GM12872 (cell line): Measurements from ENCODE around the gene SDHC.

Source experiments
- TF ChIP-seq, protein P1 (sequence below): IDR thresholded peaks from 3 replicates; pipeline ENCODE4 v1.5.1; 2011; ENCODE audit warnings: low read depth, mild to moderate bottlenecking, low read length, moderate library complexity; ENCODE audit not compliant: insufficient read depth

The SDHC gene

GRCh38 chr1:161311595-161312181 is 2.5 kb upstream of the SDHC start:
- TF ChIP-seq, protein P1, sequence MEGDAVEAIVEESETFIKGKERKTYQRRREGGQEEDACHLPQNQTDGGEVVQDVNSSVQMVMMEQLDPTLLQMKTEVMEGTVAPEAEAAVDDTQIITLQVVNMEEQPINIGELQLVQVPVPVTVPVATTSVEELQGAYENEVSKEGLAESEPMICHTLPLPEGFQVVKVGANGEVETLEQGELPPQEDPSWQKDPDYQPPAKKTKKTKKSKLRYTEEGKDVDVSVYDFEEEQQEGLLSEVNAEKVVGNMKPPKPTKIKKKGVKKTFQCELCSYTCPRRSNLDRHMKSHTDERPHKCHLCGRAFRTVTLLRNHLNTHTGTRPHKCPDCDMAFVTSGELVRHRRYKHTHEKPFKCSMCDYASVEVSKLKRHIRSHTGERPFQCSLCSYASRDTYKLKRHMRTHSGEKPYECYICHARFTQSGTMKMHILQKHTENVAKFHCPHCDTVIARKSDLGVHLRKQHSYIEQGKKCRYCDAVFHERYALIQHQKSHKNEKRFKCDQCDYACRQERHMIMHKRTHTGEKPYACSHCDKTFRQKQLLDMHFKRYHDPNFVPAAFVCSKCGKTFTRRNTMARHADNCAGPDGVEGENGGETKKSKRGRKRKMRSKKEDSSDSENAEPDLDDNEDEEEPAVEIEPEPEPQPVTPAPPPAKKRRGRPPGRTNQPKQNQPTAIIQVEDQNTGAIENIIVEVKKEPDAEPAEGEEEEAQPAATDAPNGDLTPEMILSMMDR = no peak

DNA sequence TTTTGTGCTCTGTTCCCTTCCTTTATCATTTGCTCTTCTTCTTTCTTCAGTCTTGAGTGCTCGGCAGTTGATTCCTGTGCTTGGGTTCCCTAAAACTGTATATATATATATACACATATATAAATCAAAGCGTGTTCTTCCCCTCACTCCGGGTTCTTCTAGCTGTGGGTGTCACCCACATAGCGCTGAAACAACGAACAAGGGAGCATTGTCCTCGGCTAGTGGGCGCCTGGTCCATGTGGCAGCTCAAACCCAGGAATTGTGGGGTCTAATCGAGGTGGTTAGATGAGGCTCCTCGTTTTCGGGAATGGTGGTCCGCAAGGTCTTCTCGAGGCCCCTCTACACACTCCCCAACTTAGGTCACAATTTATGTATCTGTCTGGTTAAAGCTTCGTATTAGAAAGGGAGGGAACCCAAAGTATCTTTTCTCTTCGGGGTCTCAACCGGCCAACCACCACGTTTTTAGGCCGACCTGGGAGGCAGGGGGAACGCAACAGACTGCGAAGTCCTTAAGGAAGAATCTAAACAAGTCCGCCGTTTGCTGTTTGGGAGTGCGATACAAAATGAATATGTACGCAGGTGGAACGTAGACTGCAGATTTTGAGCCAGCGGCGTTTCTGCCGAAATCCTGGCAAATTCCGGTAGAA is 504 bp upstream of the SDHC start:
- TF ChIP-seq, protein P1 = no peak

DNA sequence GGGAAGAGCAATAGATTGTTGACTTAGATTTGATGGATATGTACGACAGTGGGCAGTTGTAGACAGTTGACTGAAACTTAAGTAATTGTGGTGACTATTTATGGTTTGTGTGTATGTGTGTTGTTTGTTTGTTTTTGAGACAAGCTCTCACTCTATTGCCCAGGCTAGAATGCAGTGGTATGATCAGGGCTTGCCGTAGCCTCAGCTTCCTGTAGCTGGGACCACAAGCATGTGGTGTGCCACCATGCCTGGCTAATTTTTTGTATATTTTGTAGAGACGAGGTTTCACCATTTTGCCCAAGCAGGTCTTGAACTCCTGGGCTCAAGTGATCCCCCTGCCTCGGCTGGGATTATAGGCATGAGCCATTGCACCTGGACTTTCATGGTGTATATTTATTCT is 9.8 kb downstream of the SDHC start:
- TF ChIP-seq, protein P1 = no peak

DNA sequence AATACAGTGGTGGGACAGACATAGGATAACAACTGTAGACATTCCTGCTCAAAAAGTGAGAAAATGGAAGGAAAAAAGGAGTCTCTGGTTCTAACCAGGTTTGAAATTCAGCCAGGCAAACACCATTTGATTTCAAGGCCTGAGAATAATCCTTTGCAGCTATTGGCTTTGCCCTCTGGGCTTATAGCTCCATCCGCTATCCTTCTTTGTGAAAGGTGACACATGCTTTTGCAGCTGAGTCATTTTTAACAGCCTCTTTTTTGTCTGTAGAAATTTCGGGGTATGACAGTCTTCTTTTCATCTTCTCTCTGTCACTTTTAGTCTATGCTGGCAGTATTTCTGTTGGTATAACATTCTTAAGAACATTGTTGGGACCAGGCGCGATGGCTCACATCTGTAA is 16.2 kb downstream of the SDHC start:
- TF ChIP-seq, protein P1 = no peak

DNA sequence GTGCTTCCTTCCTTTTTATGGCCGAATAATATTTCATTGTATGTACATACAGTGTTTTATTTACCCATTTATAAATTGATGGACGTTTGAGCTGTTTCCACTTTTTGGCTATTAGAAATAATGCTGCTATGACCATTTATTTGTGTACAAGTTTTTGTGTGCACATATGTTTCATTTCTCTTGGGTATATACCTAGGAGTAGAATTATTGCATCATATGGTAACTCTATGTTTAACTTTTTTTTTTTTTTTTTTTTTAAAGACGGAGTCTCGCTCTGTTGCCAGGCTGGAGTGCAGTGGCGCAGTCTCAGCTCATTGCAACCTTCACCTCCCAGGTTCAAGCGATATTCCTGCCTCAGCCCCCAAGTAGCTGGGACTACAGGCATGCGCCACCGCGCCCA is 19.0 kb downstream of the SDHC start:
- TF ChIP-seq, protein P1 = no peak

GRCh38 chr1:161335796-161336195 is 21.6 kb downstream of the SDHC start:
- TF ChIP-seq, protein P1 = no peak

DNA sequence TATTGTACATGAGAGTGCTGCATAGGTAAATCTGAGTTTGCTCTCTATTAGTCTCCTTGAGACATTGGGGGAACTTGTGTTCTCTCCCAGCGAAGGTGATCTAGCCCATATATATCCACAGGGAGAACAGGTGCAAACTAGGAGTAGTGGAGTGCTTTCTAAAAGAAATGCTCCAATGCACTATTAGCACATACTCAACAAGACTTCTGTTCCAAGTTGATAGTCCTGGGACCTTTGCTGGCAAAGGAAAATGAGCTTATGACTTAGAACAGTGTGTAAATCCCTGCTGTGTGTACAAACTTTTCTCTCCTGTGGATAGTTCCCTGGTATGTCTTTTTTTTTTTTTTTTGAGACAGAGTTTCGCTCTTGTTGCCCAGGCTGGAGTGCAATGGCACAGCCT is 28.0 kb downstream of the SDHC start:
- TF ChIP-seq, protein P1 = no peak

GRCh38 chr1:161342821-161343220 is 28.6 kb downstream of the SDHC start:
- TF ChIP-seq, protein P1 = no peak
